Brain microvascular endothelial cell (primary cell): ENCODE measurements around the gene GLRA3.

Source experiments
- DNase-seq: peaks from one replicate; pipeline ENCODE4 v3.0.0-alpha.2; 2020
- H3K27ac ChIP-seq: fragments of 250-450 bp; sonication (Bioruptor Pico); 2 replicates; pipeline ENCODE4 v1.5.1; 2020; ENCODE audit warnings: mild to moderate bottlenecking, moderate library complexity
- H3K27me3 ChIP-seq: fragments of 250-450 bp; sonication (Bioruptor Pico); replicated peaks from 2 replicates; pipeline ENCODE4 v1.5.1; 2020; ENCODE audit warnings: mild to moderate bottlenecking
- H3K36me3 ChIP-seq: fragments of 250-450 bp; sonication (Bioruptor Pico); replicated peaks from 2 replicates; pipeline ENCODE4 v1.5.1; 2020; ENCODE audit warnings: mild to moderate bottlenecking
- H3K4me3 ChIP-seq: 2 replicates; pipeline ENCODE4 v1.5.1; 2011; ENCODE audit warnings: low read depth, mild to moderate bottlenecking, control low read depth, low read length, moderate library complexity
- in situ Hi-C: cut with HindIII; loops from 2 replicates; pipeline ENCODE4 v1.10.0; 2017; ENCODE audit warnings: low sequenced_read_pairs, low pct_ligation_motif_present
- TF ChIP-seq, protein P1 (sequence below): IDR thresholded peaks from 2 replicates; pipeline ENCODE4 v1.5.1; 2011; ENCODE audit warnings: low read depth, mild to moderate bottlenecking, moderate library complexity, low read length, control low read depth, inconsistent platforms; ENCODE audit errors: missing control alignments

Gene GLRA3

DNA sequence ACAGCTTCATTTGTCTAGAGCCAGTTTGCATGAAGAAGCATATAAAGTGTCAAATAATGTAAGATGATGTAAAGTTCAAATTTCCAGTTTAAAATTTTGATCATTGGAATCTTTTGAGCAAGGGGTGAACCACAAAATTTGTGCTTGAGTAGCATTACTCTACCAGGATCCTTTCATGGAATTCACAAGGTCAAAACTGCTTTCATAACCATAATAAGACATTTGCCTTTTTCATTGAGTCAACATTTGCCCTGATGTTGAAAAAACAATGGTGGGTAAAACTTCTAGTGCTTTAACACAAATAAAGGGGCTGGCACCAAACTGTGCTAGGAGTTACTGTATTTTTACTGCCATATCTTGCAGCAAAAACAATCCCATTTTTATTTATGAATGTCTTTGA is 142.2 kb downstream of the GLRA3 start:
- in situ Hi-C loops: no loop called here
- Histone ChIP-seq H3K36me3 (no peaks in the 10 kb centered on the region), H3K27ac (no peak overlapping the region), H3K27me3 (no peaks in the 10 kb centered on the region), H3K4me3 (no peak overlapping the region)
- no peak for DNase-seq
- TF ChIP-seq, protein P1, sequence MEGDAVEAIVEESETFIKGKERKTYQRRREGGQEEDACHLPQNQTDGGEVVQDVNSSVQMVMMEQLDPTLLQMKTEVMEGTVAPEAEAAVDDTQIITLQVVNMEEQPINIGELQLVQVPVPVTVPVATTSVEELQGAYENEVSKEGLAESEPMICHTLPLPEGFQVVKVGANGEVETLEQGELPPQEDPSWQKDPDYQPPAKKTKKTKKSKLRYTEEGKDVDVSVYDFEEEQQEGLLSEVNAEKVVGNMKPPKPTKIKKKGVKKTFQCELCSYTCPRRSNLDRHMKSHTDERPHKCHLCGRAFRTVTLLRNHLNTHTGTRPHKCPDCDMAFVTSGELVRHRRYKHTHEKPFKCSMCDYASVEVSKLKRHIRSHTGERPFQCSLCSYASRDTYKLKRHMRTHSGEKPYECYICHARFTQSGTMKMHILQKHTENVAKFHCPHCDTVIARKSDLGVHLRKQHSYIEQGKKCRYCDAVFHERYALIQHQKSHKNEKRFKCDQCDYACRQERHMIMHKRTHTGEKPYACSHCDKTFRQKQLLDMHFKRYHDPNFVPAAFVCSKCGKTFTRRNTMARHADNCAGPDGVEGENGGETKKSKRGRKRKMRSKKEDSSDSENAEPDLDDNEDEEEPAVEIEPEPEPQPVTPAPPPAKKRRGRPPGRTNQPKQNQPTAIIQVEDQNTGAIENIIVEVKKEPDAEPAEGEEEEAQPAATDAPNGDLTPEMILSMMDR: no peak

DNA sequence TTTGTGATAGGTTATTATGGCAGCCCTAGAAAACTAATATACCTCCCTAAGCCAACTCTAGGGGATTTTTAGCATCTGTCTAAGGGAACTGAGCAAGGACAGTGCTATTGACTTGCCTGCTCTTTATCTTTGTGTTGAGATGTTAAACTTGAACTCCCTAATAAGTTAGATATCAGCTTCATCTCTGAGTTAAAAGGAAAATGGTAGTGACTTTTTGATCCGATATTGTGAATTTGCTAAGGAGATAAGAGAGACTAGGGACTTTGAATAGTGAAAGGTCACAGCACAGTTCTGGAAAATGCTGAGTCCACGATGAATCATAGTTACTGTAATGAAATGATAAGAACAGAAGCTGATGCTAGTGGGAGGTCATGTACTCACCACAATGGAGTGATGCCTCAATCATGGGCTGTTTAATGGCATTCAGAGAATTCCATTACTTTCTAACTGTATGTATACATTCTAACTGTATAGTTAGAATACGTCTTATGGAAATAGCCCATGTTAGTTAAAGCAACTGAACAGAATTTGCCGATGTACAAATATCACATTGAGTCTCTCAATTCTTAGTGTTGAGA is 147.2 kb downstream of the GLRA3 start:
- DNase-seq: peak; percentile 88
- Histone ChIP-seq H3K27ac (peak overlapping the region; percentile 76), H3K36me3 (no peaks in the 10 kb centered on the region), H3K27me3 (no peaks in the 10 kb centered on the region), H3K4me3 (no peak overlapping the region)
- in situ Hi-C loops: no loop called here
- TF ChIP-seq, protein P1: no peak

DNA sequence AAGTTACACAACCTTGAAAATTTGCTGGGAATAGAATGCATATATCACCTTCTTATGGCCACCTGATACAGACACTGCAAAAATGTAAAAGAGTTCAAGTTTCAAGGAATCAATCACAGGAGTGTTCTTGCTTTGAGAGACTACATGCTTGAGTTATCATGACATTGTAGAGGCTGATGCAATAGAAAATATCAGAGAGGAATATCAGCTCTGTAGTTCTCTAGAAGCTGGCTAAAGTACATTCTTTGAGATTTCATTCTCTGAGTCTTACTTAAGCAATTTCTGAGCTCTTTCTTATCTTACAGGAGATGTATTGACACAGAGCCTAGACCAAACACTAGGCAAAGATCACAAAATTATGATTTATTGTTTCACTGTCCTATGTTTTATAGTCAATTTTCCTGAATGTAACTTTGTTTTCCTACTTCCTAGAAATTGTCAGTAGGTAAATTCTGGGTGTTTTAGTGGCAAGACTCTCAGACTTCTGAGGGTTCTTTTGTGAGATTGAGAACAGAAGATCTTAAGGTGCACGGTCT is 154.7 kb downstream of the GLRA3 start:
- Histone ChIP-seq H3K27ac (peak overlapping the region; percentile 18), H3K27me3 (no peaks in the 10 kb centered on the region), H3K36me3 (no peaks in the 10 kb centered on the region), H3K4me3 (no peak overlapping the region)
- no peak for DNase-seq
- TF ChIP-seq, protein P1: no peak
- in situ Hi-C loops: no loop called here

DNA sequence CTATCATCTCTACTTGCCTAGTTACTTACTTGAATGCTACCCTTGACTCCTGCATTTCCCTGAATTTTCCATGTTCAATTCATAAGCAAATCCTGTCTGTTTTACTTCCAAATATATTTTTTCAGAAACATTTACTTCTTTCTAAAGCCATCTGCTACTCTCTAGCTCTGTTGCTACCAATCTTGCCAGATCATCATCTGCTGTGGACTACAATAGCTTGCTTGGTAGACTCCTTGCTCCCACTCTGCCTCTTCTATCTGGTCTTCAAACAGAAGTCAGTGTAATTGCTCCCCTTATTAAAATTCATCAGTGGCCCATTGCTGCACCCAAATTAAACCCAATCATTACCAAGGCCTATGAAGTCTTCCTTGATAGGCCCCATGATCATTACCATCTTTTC is 155.2 kb downstream of the GLRA3 start:
- no peaks in the 10 kb centered on the region for H3K27me3 ChIP-seq
- no peak for DNase-seq
- H3K36me3 ChIP-seq: no peaks in the 10 kb centered on the region
- TF ChIP-seq, protein P1: no peak
- in situ Hi-C loops: no loop called here
- H3K27ac ChIP-seq: peak overlapping the region; percentile 1
- no peak overlapping the region for H3K4me3 ChIP-seq

DNA sequence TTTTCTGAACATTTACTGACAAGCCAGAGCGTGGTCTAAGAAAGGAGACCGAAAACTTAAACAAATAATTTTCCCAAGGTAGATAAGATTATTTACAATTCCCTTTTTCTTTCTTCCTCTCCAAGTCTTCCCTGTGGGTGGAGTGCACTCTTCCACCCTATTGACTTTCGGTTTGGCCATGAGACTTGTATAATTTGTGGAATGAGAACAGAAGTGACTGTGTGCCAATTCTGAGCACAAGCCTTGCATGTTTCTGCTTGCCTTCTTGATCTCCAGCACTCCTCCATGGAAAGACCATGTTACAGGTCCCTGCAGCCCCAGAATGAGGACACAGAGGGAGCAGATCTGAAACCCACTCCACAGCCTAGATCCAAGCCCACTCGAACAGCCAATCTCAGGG is 156.8 kb downstream of the GLRA3 start:
- in situ Hi-C loops: no loop called here
- no peak overlapping the region for H3K27ac ChIP-seq
- H3K27me3 ChIP-seq: no peaks in the 10 kb centered on the region
- no peaks in the 10 kb centered on the region for H3K36me3 ChIP-seq
- no peak for DNase-seq
- TF ChIP-seq, protein P1: no peak
- H3K4me3 ChIP-seq: no peak overlapping the region

DNA sequence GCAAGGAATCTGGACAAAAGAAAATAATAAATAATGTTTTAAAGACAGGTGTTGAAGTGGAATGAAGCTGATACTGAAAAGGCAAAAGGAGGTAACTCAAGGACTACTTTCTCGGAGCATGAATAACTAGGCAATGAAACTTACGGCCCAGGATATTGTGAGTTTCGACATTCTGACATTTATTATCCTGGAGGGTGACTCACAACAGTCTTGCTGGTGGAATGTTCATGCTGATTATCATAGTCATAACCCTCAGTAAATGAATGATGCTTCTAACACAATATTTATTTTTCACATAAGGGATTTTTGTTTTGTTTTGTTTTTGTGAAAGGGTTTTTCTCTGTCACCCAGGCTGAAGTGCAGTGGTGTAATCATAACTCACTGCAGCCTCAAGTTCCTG is 159.8 kb downstream of the GLRA3 start:
- no peaks in the 10 kb centered on the region for H3K36me3 ChIP-seq
- in situ Hi-C loops: no loop called here
- no peaks in the 10 kb centered on the region for H3K27me3 ChIP-seq
- H3K4me3 ChIP-seq: no peak overlapping the region
- peak; percentile 88 for DNase-seq
- TF ChIP-seq, protein P1: no peak
- H3K27ac ChIP-seq: peak overlapping the region; percentile 18
